Neural crest cell (in vitro differentiated cells): ENCODE data around the gene JPH3. TPM values are rescaled to one million over a fixed set of nuclear protein-coding genes. Genes with fewer than 3 reads are reported as not detected.

ENCODE experiments used
- DNase-seq: peaks from one replicate; pipeline ENCODE4 v3.0.0; 2021; ENCODE audit warnings: low read depth, mixed read lengths, low spot score
- H3K27ac Mint-ChIP-seq: one replicate; pipeline ENCODE4 v1.8.0; 2021; ENCODE audit warnings: mild to moderate bottlenecking, mixed read lengths; ENCODE audit not compliant: unreplicated experiment
- H3K27me3 Mint-ChIP-seq: 2 replicates; pipeline ENCODE4 v1.8.0; 2021; ENCODE audit warnings: low read depth, mild to moderate bottlenecking, mixed read lengths
- H3K36me3 Mint-ChIP-seq: 2 replicates; pipeline ENCODE4 v1.8.0; 2021; ENCODE audit warnings: low read depth, mild to moderate bottlenecking, mixed read lengths
- H3K4me1 Mint-ChIP-seq: 2 replicates; pipeline ENCODE4 v1.8.0; 2021; ENCODE audit warnings: mixed read lengths
- H3K4me3 Mint-ChIP-seq: one replicate; pipeline ENCODE4 v1.8.0; 2021; ENCODE audit warnings: mild to moderate bottlenecking, mixed read lengths
- H3K9me3 Mint-ChIP-seq: 2 replicates; pipeline ENCODE4 v1.8.0; 2021; ENCODE audit warnings: mixed read lengths
- total RNA-seq: library from RNA; stranded (reverse); gene quantifications from 2 replicates; pipeline ENCODE4 v1.2.1, GENCODE V29; 2021
- TF ChIP-seq, protein P1 (sequence below): fragments of 200-600 bp; sonication (generic); conservative IDR thresholded peaks from 2 replicates; pipeline ENCODE4 v1.5.0; 2021; ENCODE audit warnings: antibody characterized with exemption, mild to moderate bottlenecking

Gene JPH3
- total RNA-seq, 1 donor from 2014 or later, result 9.1 TPM

DNA sequence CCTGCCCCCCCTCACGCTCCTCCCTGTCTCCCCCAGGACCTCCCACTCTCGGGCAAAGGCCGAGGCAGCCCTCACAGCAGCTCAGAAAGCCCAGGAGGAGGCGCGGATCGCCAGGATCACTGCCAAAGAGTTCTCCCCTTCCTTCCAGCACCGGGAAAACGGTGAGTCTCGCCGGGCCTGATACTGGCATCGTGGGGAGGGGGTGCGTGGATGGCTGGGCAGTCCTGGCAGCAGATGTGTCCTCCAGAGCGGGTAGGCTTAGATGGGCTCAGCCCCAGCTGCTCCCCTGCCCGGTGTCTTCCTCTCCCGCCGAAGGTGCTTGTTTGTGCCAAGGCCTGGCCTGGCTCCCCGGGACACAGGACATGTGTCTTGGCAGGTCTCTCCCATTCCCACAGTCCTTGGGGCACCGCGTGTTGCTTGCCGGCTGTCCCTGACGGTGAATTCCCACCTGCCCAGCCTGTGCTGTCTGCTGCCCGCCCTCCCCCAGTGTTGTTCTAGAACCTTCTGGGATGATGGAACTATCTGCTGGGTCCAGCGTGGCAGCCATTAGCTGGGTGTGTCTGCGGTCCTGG is 81.9 kb downstream of the JPH3 start:
- Mint-ChIP-seq H3K36me3 (no peaks in the 10 kb centered on the region), H3K4me3 (no peak overlapping the region), H3K9me3 (no peaks in the 10 kb centered on the region), H3K4me1 (no peaks in the 10 kb centered on the region), H3K27me3 (no peaks in the 10 kb centered on the region), H3K27ac (no peak overlapping the region)
- TF ChIP-seq, protein P1, sequence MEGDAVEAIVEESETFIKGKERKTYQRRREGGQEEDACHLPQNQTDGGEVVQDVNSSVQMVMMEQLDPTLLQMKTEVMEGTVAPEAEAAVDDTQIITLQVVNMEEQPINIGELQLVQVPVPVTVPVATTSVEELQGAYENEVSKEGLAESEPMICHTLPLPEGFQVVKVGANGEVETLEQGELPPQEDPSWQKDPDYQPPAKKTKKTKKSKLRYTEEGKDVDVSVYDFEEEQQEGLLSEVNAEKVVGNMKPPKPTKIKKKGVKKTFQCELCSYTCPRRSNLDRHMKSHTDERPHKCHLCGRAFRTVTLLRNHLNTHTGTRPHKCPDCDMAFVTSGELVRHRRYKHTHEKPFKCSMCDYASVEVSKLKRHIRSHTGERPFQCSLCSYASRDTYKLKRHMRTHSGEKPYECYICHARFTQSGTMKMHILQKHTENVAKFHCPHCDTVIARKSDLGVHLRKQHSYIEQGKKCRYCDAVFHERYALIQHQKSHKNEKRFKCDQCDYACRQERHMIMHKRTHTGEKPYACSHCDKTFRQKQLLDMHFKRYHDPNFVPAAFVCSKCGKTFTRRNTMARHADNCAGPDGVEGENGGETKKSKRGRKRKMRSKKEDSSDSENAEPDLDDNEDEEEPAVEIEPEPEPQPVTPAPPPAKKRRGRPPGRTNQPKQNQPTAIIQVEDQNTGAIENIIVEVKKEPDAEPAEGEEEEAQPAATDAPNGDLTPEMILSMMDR, result no peak
- no peak for DNase-seq

DNA sequence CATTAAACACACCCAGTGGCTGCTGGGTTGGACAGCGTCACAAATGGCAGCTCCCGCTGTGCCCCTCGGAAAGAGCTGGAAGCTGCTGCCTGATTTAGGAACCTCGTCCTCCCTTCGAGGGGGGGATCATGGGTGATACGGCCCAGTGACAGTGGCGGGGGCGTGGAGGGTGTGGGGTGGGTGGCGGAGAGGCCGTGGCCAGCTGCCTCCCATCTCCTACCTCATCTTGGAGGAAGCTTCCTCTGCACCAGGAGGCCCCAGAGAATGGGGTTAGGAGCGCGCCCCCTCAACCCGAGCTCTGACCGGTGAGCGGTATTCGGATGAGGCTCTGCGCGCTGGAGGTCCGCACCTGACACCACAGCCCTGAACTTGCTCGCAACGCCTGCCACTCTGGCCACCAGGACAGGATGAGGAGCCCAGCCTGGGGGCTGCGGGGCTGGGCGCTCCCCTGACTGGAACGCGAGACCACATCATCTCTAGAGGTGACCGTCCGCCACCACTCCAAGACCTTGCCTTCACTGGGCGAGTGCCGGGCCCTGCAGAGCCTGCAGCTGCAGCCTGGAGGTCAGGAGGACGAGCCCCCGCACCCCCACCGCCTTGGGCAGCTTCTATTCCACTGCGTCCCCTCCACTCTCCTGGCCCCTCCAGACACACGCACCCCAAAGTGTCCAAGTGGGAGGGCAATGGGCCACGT is 82.5 kb downstream of the JPH3 start:
- H3K4me3 Mint-ChIP-seq, result no peak overlapping the region
- no peaks in the 10 kb centered on the region for H3K9me3 Mint-ChIP-seq
- H3K27me3 Mint-ChIP-seq, result no peaks in the 10 kb centered on the region
- H3K4me1 Mint-ChIP-seq, result no peaks in the 10 kb centered on the region
- DNase-seq, result no peak
- no peaks in the 10 kb centered on the region for H3K36me3 Mint-ChIP-seq
- TF ChIP-seq, protein P1, result no peak
- H3K27ac Mint-ChIP-seq, result no peak overlapping the region

DNA sequence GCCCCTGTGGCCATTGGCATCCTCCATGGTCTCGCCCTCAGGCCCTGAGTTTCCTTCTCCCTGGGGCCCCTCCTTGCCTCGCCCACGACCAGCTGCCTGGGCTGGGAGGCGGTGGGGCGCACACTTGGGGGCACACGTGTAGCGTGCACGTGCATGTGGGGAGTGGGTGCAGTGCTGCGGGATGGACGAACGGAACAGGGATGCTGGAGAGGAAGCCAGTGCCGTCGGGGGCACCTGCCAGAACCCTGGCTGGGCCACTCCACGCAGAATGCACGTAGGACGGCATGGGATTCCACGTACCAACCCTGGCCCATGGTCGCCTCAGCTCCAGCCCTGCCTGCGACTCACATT is 83.1 kb downstream of the JPH3 start:
- no peak for DNase-seq
- H3K4me1 Mint-ChIP-seq, result no peaks in the 10 kb centered on the region
- H3K9me3 Mint-ChIP-seq, result no peaks in the 10 kb centered on the region
- no peaks in the 10 kb centered on the region for H3K36me3 Mint-ChIP-seq
- H3K27ac Mint-ChIP-seq, result no peak overlapping the region
- H3K27me3 Mint-ChIP-seq, result no peaks in the 10 kb centered on the region
- TF ChIP-seq, protein P1, result no peak
- no peak overlapping the region for H3K4me3 Mint-ChIP-seq

DNA sequence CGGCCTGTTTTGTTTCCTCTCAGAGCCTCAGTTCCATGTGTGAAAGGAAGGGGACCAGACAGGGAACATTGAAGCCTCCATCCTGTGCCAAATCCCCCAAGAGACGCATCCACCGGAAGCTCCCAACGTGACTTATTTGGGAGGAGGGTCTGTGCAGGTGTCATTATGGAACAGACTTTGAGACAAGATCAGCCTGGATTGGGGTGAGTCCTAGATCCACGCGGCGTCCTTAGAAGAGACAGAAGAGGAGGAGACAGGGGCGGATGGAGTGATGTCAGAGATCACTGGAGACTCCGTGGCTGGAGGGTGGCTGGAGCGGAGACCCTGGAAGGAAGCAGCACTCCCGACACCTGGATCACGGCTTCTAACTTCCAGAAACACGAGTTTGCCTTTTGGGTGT is 83.5 kb downstream of the JPH3 start:
- DNase-seq, result no peak
- TF ChIP-seq, protein P1, result no peak
- H3K4me3 Mint-ChIP-seq, result no peak overlapping the region
- no peaks in the 10 kb centered on the region for H3K4me1 Mint-ChIP-seq
- H3K27ac Mint-ChIP-seq, result no peak overlapping the region
- no peaks in the 10 kb centered on the region for H3K9me3 Mint-ChIP-seq
- no peaks in the 10 kb centered on the region for H3K27me3 Mint-ChIP-seq
- no peaks in the 10 kb centered on the region for H3K36me3 Mint-ChIP-seq

DNA sequence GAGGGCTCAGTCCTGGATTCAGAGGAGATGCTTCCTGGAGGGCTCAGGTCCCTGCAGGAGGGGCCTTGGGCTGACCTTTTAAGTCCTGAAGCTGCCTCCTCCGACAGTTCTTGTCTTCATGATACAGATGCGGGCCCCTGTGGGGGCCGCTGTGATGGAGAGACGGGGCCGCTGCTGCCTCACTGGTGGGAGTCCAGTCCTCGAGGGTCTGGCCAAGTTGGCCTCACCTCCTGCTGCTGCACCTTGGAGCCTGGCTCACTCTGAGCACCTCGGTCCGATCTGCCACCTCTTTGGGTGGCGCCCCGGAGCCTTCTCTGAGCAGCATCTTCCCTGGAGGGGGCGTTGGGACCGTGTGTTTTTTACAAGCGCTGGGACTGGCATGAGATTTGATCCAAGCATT is 84.4 kb downstream of the JPH3 start:
- no peaks in the 10 kb centered on the region for H3K27me3 Mint-ChIP-seq
- TF ChIP-seq, protein P1, result no peak

More for the DNA sequence above, 84.4 kb downstream of the JPH3 start:
- Mint-ChIP-seq H3K4me3 (no peak overlapping the region), H3K9me3 (no peaks in the 10 kb centered on the region), H3K27ac (no peak overlapping the region), H3K36me3 (no peaks in the 10 kb centered on the region), H3K4me1 (no peaks in the 10 kb centered on the region)
- no peak for DNase-seq
